ENCODE measurements around the gene UBE2G2.

DNA sequence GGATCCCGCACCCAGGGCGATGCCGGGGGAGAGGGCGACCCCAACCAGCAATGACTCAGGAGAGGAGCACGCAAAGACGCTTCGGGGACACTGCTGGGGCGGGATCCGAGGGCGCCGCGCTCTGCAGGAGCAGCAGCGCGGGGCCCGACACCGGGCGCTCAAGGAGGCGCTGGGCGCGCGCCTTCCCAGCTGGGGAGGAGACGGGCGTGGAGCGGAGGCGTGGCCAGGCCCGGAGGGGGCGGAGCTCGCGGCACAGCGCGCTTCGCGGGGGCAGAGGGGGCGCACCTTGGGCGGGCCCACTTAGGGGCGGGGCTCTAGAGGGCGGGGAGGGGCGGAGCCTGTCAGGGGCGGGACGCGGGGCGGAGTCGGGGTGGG is 15.9 kb upstream of the UBE2G2 start:
- TF ChIP-seq EP300 (IDR thresholded peaks at IDR 0.05; ENCODE audit: borderline replicate concordance): no peak
- no peak for TF ChIP-seq YY1 (IDR thresholded peaks at IDR 0.05; ENCODE audit: low read depth)
- no peak; the same call in 1 of the 2 replicates for TF ChIP-seq ZBTB7A (IDR thresholded peaks at IDR 0.05; ENCODE audit: low read depth)
- TF ChIP-seq TAF1 (IDR thresholded peaks at IDR 0.05; ENCODE audit: low read depth): no peak
- TF ChIP-seq, protein P1, sequence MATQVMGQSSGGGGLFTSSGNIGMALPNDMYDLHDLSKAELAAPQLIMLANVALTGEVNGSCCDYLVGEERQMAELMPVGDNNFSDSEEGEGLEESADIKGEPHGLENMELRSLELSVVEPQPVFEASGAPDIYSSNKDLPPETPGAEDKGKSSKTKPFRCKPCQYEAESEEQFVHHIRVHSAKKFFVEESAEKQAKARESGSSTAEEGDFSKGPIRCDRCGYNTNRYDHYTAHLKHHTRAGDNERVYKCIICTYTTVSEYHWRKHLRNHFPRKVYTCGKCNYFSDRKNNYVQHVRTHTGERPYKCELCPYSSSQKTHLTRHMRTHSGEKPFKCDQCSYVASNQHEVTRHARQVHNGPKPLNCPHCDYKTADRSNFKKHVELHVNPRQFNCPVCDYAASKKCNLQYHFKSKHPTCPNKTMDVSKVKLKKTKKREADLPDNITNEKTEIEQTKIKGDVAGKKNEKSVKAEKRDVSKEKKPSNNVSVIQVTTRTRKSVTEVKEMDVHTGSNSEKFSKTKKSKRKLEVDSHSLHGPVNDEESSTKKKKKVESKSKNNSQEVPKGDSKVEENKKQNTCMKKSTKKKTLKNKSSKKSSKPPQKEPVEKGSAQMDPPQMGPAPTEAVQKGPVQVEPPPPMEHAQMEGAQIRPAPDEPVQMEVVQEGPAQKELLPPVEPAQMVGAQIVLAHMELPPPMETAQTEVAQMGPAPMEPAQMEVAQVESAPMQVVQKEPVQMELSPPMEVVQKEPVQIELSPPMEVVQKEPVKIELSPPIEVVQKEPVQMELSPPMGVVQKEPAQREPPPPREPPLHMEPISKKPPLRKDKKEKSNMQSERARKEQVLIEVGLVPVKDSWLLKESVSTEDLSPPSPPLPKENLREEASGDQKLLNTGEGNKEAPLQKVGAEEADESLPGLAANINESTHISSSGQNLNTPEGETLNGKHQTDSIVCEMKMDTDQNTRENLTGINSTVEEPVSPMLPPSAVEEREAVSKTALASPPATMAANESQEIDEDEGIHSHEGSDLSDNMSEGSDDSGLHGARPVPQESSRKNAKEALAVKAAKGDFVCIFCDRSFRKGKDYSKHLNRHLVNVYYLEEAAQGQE (IDR thresholded peaks at IDR 0.05; ENCODE audit: low read depth): no peak
- no peak for TF ChIP-seq USF1 (IDR thresholded peaks at IDR 0.05)
- TF ChIP-seq RAD21 (IDR thresholded peaks at IDR 0.05; ENCODE audit: low read depth): no peak
- TF ChIP-seq TCF12 (IDR thresholded peaks at IDR 0.05; ENCODE audit: low read depth): no peak
- peak; percentile 55 for TF ChIP-seq EGR1 (IDR thresholded peaks at IDR 0.05)
- TF ChIP-seq CREB1 (IDR thresholded peaks at IDR 0.05; ENCODE audit: low read depth): no peak
- no peak for TF ChIP-seq TEAD4 (IDR thresholded peaks at IDR 0.05)
- no peak for TF ChIP-seq MAX (IDR thresholded peaks at IDR 0.05)

Measured in Ishikawa (cell line).